ENCODE measurements around the gene ZNF566.

DNA sequence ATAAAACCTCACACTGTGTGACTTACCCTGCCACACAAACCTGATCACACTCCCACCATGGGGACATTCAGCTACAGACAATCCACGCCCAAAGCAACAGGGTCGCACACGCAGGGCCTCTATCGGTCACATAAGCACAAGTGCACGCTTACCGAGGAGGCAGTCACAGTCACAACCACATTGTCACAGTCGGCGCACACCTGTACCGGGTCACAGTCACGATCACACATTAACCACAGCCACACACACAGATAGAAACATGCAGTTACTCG lies 579 bp downstream of the ZNF566 start:
- TF ChIP-seq, protein P1, sequence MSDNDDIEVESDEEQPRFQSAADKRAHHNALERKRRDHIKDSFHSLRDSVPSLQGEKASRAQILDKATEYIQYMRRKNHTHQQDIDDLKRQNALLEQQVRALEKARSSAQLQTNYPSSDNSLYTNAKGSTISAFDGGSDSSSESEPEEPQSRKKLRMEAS (IDR thresholded peaks at IDR 0.05; ENCODE audit: insufficient read depth, insufficient read length), result no peak
- TF ChIP-seq, protein P2, sequence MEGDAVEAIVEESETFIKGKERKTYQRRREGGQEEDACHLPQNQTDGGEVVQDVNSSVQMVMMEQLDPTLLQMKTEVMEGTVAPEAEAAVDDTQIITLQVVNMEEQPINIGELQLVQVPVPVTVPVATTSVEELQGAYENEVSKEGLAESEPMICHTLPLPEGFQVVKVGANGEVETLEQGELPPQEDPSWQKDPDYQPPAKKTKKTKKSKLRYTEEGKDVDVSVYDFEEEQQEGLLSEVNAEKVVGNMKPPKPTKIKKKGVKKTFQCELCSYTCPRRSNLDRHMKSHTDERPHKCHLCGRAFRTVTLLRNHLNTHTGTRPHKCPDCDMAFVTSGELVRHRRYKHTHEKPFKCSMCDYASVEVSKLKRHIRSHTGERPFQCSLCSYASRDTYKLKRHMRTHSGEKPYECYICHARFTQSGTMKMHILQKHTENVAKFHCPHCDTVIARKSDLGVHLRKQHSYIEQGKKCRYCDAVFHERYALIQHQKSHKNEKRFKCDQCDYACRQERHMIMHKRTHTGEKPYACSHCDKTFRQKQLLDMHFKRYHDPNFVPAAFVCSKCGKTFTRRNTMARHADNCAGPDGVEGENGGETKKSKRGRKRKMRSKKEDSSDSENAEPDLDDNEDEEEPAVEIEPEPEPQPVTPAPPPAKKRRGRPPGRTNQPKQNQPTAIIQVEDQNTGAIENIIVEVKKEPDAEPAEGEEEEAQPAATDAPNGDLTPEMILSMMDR (IDR thresholded peaks at IDR 0.05; ENCODE audit: extremely low read depth in 1 of 2, insufficient read depth in 1 of 2, low read depth in 1 of 2, low read length in 2 of 2), result no peak
- TF ChIP-seq EZH2 (IDR thresholded peaks at IDR 0.05; ENCODE audit: borderline replicate concordance, low read depth, low read length, severe bottlenecking) (no peak), POLR2AphosphoS5 (IDR thresholded peaks at IDR 0.05; ENCODE audit: insufficient read depth, low read depth, low read length) (no peak), POLR2A (IDR thresholded peaks at IDR 0.05; ENCODE audit: low read depth, low read length) (no peak), GATA2 (IDR thresholded peaks at IDR 0.05; ENCODE audit: insufficient read depth, insufficient read length, low read depth, low read length) (no peak)
